ENCODE data around the gene FTMT.
"Not testable (repeated sequence)": the region's sequence is repeated elsewhere in the genome, so short reads cannot be mapped to it uniquely, and the experiment has no call there.

The FTMT gene

GRCh38 chr5:121851643-121852574 is at the start of gene FTMT:
FTMT (plus strand) TSS chr5:121851882; CDS start chr5:121851964, 82 bp downstream.
- DNase-seq: no peak

GRCh38 chr5:121805251-121805650 is 46.4 kb upstream of the FTMT start:
- DNase-seq: not testable (repeated sequence)

- no peak for DNase-seq
Observed at GRCh38 chr5:121805911-121806310, 45.8 kb upstream of the FTMT start.

- no peak for DNase-seq
Observed at GRCh38 chr5:121816164-121816563, 35.5 kb upstream of the FTMT start.

- no peak for DNase-seq
Observed at GRCh38 chr5:121819682-121820261, 31.9 kb upstream of the FTMT start.

GRCh38 chr5:121833617-121834016 is 18.1 kb upstream of the FTMT start:
- DNase-seq: no peak

GRCh38 chr5:121834021-121834420 is 17.7 kb upstream of the FTMT start:
- no peak for DNase-seq

GRCh38 chr5:121841892-121842291 is 9.8 kb upstream of the FTMT start:
- no peak for DNase-seq

- DNase-seq: no peak
Observed at GRCh38 chr5:121850272-121850671, 1.4 kb upstream of the FTMT start.

GRCh38 chr5:121853850-121854249 is 2.2 kb downstream of the FTMT start:
- DNase-seq: no peak

- no peak for DNase-seq
Observed at GRCh38 chr5:121862801-121863200, 11.1 kb downstream of the FTMT start.

- DNase-seq: no peak
Observed at GRCh38 chr5:121863753-121864285, 12.1 kb downstream of the FTMT start.

GRCh38 chr5:121867403-121867802 is 15.7 kb downstream of the FTMT start:
- DNase-seq: no peak

GRCh38 chr5:121870489-121870888 is 18.8 kb downstream of the FTMT start:
- DNase-seq: no peak

GRCh38 chr5:121872856-121873255 is 21.2 kb downstream of the FTMT start:
- no peak for DNase-seq

GRCh38 chr5:121873409-121873808 is 21.7 kb downstream of the FTMT start:
- no peak for DNase-seq

GRCh38 chr5:121885630-121886029 is 33.9 kb downstream of the FTMT start:
- no peak for DNase-seq

- DNase-seq: no peak
Observed at GRCh38 chr5:121887727-121888126, 36.0 kb downstream of the FTMT start.

- no peak for DNase-seq
Observed at GRCh38 chr5:121890297-121890858, 38.7 kb downstream of the FTMT start.

GRCh38 chr5:121897341-121897740 is 45.7 kb downstream of the FTMT start:
- DNase-seq: no peak

GRCh38 chr5:121899346-121899745 is 47.7 kb downstream of the FTMT start:
- no peak for DNase-seq
